ENCODE results near the gene CPE. TPM values are rescaled to one million over a fixed set of nuclear protein-coding genes. Genes with fewer than 3 reads are reported as not detected.

Gene CPE
- total RNA-seq, 4 donors from 2014 or later: 7.5 to 29.1 (median 12.3) TPM

DNA sequence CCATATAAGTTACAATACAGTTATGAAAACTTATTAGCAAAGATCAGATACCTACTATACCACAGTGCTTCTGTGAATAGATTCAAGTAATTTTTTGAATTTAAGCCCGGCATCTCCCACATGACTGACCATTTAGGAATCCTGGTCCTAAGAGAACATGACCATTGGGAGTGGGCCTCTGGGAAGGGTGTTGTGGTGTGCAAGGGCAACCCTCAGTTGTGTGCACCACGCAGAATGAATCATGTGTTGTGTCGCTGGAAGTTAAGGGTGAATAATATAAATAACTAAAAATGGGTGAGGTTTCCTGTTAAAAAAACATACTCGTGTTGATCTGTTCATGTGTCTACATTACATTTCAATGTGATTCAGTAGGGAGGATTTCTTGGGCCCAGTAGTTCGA is 15.5 kb downstream of the CPE start:
- Histone ChIP-seq H3K4me1 (no peaks in the 10 kb centered on the region), H3K9me3 (no peaks in the 10 kb centered on the region), H3K27ac (no peak overlapping the region), H3K27me3 (no peaks in the 10 kb centered on the region), H3K36me3 (no peaks in the 10 kb centered on the region), H3K4me3 (no peak overlapping the region)
- TF ChIP-seq POLR2A (IDR thresholded peaks at IDR 0.05) (no peak), POLR2AphosphoS5 (IDR thresholded peaks at IDR 0.05) (no peak), EP300 (IDR thresholded peaks at IDR 0.05; ENCODE audit: low read depth) (no peak)
- TF ChIP-seq, protein P1, sequence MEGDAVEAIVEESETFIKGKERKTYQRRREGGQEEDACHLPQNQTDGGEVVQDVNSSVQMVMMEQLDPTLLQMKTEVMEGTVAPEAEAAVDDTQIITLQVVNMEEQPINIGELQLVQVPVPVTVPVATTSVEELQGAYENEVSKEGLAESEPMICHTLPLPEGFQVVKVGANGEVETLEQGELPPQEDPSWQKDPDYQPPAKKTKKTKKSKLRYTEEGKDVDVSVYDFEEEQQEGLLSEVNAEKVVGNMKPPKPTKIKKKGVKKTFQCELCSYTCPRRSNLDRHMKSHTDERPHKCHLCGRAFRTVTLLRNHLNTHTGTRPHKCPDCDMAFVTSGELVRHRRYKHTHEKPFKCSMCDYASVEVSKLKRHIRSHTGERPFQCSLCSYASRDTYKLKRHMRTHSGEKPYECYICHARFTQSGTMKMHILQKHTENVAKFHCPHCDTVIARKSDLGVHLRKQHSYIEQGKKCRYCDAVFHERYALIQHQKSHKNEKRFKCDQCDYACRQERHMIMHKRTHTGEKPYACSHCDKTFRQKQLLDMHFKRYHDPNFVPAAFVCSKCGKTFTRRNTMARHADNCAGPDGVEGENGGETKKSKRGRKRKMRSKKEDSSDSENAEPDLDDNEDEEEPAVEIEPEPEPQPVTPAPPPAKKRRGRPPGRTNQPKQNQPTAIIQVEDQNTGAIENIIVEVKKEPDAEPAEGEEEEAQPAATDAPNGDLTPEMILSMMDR (IDR thresholded peaks at IDR 0.05): no peak
- WGBS, 2 donors (ENCODE audit: low coverage in 1 of 2): 74 to 83% methylated on average over 5 of the region's 5 CpGs
- intact Hi-C loops (cut with DNase I; ENCODE audit: low total_unique reads): no loop called here
- in situ Hi-C loops (cut with MboI; ENCODE audit: low pct_ligation_motif_present in 1 of 4, low pct_unique_long_range_greater_than_20kb in 1 of 4, low sequenced_read_pairs in 3 of 4): no loop called here
- DNase-seq: no peak

DNA sequence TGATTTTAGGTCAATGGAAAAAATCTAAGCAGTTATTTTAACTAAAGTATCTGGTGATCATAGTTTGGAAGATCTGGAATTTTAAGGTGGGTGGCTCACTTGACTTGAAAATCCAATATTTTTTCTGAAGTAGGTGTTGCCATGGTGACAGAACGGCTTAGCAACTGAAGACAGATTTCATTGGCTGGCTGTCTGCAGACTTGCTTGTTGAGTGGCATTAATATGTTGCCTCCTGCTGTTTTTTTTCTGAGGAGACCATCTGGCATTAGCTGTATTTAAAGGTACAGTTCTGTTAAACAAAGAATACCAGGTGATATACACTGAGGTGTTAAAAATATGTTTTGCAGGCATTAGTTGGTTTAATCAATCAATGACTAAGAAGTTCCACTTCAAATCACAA is 19.8 kb downstream of the CPE start:
- TF ChIP-seq POLR2AphosphoS5 (IDR thresholded peaks at IDR 0.05): no peak
- no peak for TF ChIP-seq POLR2A (IDR thresholded peaks at IDR 0.05)
- no peak for TF ChIP-seq EP300 (IDR thresholded peaks at IDR 0.05; ENCODE audit: low read depth)
- TF ChIP-seq, protein P1 (IDR thresholded peaks at IDR 0.05): no peak
- 25% methylated on average over 1 of the region's 1 CpG; no CpG with 5 or more reads in 1 of the 2 donors for WGBS, 2 donors (ENCODE audit: low coverage in 1 of 2)
- intact Hi-C loops (cut with DNase I; ENCODE audit: low total_unique reads): no loop called here
- in situ Hi-C loops (cut with MboI; ENCODE audit: low pct_ligation_motif_present in 1 of 4, low pct_unique_long_range_greater_than_20kb in 1 of 4, low sequenced_read_pairs in 3 of 4): no loop called here
- DNase-seq: no peak
- no peaks in the 10 kb centered on the region for H3K27me3 ChIP-seq
- H3K4me3 ChIP-seq: no peak overlapping the region
- no peaks in the 10 kb centered on the region for H3K36me3 ChIP-seq
- no peak overlapping the region for H3K27ac ChIP-seq
- H3K4me1 ChIP-seq: no peaks in the 10 kb centered on the region
- H3K9me3 ChIP-seq: no peaks in the 10 kb centered on the region

DNA sequence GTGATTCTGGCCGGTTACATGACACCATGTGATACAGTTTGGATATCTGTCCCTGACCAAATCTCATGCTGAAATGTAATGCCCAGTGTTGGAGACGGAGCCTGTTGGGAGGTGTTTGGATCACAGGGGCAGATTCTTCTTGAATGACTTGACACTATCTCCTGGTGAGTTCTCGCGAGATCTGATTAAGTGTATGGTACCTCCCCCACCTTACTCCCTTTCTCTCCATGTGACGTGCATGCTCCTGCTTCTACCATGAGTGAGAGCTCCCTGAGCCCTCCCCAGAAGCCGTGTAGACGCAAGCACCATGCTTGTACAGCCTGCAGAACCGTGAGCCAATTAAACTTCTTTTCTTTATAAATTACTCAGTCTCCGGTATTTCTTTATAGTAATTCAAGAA is 23.6 kb downstream of the CPE start:
- Histone ChIP-seq H3K4me3 (no peak overlapping the region), H3K9me3 (no peaks in the 10 kb centered on the region), H3K4me1 (no peaks in the 10 kb centered on the region), H3K36me3 (no peaks in the 10 kb centered on the region), H3K27me3 (no peaks in the 10 kb centered on the region), H3K27ac (no peak overlapping the region)
- TF ChIP-seq EP300 (IDR thresholded peaks at IDR 0.05; ENCODE audit: low read depth) (no peak), POLR2A (IDR thresholded peaks at IDR 0.05) (no peak), POLR2AphosphoS5 (IDR thresholded peaks at IDR 0.05) (no peak)
- TF ChIP-seq, protein P1 (IDR thresholded peaks at IDR 0.05): no peak
- no peak for DNase-seq
- intact Hi-C loops (cut with DNase I; ENCODE audit: low total_unique reads): no loop called here
- in situ Hi-C loops (cut with MboI; ENCODE audit: low pct_ligation_motif_present in 1 of 4, low pct_unique_long_range_greater_than_20kb in 1 of 4, low sequenced_read_pairs in 3 of 4): no loop called here
- WGBS, 2 donors (ENCODE audit: low coverage in 1 of 2): 85 to 87% methylated on average over 7 to 9 of the region's 9 CpGs

DNA sequence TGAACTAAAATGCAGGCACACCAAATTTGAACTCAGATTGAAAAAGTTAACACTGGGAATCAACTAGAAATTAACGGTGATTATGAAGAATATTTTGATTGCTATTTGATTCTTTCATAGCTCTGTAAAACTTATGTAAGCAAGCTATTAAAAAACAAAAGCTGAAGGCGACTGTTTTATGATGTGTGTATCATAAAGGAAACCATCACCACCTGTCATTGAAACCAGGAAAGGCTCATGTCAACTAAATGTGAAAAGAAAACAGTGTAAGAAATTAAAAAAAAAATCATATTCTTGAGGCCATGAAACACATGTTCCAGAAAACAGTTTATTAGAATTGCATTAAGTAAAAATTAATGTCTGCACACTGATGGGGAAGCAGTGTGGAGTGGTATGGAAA is 24.2 kb downstream of the CPE start:
- TF ChIP-seq POLR2AphosphoS5 (IDR thresholded peaks at IDR 0.05): no peak
- TF ChIP-seq, protein P1 (IDR thresholded peaks at IDR 0.05): no peak
- TF ChIP-seq POLR2A (IDR thresholded peaks at IDR 0.05): no peak
- TF ChIP-seq EP300 (IDR thresholded peaks at IDR 0.05; ENCODE audit: low read depth): no peak
- intact Hi-C loops (cut with DNase I; ENCODE audit: low total_unique reads): no loop called here
- WGBS, 2 donors (ENCODE audit: low coverage in 1 of 2): 21 to 36% methylated on average over 2 of the region's 2 CpGs
- DNase-seq: no peak
- H3K4me3 ChIP-seq: no peak overlapping the region
- H3K27me3 ChIP-seq: no peaks in the 10 kb centered on the region
- no peaks in the 10 kb centered on the region for H3K36me3 ChIP-seq
- no peaks in the 10 kb centered on the region for H3K9me3 ChIP-seq
- no peak overlapping the region for H3K27ac ChIP-seq
- H3K4me1 ChIP-seq: no peaks in the 10 kb centered on the region
- in situ Hi-C loops (cut with MboI; ENCODE audit: low pct_ligation_motif_present in 1 of 4, low pct_unique_long_range_greater_than_20kb in 1 of 4, low sequenced_read_pairs in 3 of 4): no loop called here

All from transverse colon (tissue), 4 donors.